ENCODE measurements around the gene GARNL3. TPM values are rescaled to one million over a fixed set of nuclear protein-coding genes. Genes with fewer than 3 reads are reported as not detected.

GARNL3 gene
- total RNA-seq, 4 donors from 2014 or later, result 4.7 to 29.3 (median 11.3) TPM

DNA sequence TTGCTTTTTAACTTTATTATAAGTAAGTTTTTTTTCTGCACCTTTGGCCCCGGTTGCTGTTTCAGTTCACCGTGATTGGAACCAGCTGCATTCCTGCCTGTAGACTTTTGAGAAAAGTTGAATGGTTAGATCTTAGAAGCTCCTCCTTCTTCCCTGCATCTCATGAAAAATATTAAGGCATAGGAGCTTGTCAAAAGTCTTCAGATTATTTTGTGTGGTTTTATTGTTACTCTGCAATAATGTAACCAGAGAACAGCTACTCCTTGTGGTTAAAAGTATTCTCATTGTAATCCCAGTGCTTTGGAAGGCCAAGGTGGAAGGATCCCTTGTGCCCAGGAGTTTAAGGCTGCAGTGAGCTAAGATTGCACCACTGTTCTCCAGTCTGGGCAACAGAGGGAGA lies 129.1 kb downstream of the GARNL3 start:
- Histone ChIP-seq H3K9me3 (no peaks in the 10 kb centered on the region), H3K4me1 (peaks cover 0 to 20% (median 9%) of the 10 kb centered on the region in 3 donors), H3K27ac (no peak overlapping the region), H3K27me3 (no peaks in the 10 kb centered on the region), H3K36me3 (peaks cover 0 to 40% of the 10 kb centered on the region in 2 donors), H3K4me3 (no peak overlapping the region)
- 43 to 44% methylated on average over 2 of the region's 2 CpGs for WGBS, 2 donors (ENCODE audit: low coverage in 1 of 2)
- no peak for ATAC-seq
- TF ChIP-seq POLR2AphosphoS5 (IDR thresholded peaks at IDR 0.05) (no peak), POLR2A (IDR thresholded peaks at IDR 0.05) (no peak), EP300 (IDR thresholded peaks at IDR 0.05) (no peak)
- TF ChIP-seq, protein P1, sequence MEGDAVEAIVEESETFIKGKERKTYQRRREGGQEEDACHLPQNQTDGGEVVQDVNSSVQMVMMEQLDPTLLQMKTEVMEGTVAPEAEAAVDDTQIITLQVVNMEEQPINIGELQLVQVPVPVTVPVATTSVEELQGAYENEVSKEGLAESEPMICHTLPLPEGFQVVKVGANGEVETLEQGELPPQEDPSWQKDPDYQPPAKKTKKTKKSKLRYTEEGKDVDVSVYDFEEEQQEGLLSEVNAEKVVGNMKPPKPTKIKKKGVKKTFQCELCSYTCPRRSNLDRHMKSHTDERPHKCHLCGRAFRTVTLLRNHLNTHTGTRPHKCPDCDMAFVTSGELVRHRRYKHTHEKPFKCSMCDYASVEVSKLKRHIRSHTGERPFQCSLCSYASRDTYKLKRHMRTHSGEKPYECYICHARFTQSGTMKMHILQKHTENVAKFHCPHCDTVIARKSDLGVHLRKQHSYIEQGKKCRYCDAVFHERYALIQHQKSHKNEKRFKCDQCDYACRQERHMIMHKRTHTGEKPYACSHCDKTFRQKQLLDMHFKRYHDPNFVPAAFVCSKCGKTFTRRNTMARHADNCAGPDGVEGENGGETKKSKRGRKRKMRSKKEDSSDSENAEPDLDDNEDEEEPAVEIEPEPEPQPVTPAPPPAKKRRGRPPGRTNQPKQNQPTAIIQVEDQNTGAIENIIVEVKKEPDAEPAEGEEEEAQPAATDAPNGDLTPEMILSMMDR (IDR thresholded peaks at IDR 0.05), result no peak

DNA sequence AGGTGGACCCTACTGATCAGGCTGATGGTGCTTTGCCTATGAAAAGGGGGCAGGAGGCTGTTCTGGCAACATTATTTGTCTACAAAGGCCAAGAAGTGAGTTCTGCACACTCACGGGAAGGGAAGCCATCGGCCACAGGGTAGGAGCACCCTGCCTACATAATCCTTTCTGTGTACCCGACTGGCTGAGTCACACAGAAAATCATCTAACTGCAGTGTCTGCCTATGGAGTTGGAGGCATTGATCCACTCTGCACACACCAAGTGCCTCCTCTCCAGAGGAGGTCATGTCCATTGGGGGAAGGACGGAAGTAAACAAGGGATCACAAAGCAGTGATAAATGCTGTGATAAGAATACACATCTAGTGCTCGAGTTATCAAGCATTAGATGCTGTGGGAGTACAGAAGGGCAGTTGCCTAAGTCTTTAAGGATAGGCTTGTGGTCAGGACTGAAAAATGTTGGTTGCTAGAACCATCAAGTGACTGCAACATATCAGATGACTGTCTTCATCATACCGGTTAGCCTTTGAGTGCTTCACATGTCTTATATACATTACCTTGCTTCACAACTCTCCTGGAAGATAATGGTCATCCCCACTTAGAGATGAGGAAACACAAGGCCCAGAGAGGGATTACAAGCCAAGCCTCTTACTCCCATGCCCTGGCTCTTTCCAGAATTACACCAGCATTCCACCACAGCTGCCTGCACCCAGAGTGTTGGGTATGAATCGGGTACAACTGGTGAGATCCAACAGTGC lies 131.1 kb downstream of the GARNL3 start:
- TF ChIP-seq EP300 (IDR thresholded peaks at IDR 0.05) (no peak), POLR2AphosphoS5 (IDR thresholded peaks at IDR 0.05) (no peak), POLR2A (IDR thresholded peaks at IDR 0.05) (no peak)
- TF ChIP-seq, protein P1 (IDR thresholded peaks at IDR 0.05), result no peak
- Histone ChIP-seq H3K27ac (peak overlapping the region in 1 of 4 donors; percentile 75), H3K9me3 (no peaks in the 10 kb centered on the region), H3K27me3 (no peaks in the 10 kb centered on the region), H3K4me3 (peak overlapping the region in 1 of 2 donors; percentile 97), H3K36me3 (peaks cover 0 to 32% of the 10 kb centered on the region in 2 donors), H3K4me1 (peaks cover 0 to 29% (median 9%) of the 10 kb centered on the region in 3 donors)
- ATAC-seq, result no peak
- WGBS, 2 donors (ENCODE audit: low coverage in 1 of 2), result 75 to 78% methylated on average over 4 to 6 of the region's 7 CpGs

- Histone ChIP-seq H3K4me3 (peak overlapping the region; percentile 23 to 97), H3K27me3 (no peaks in the 10 kb centered on the region), H3K4me1 (peaks cover 0 to 29% (median 9%) of the 10 kb centered on the region in 3 donors), H3K27ac (peak overlapping the region in 3 of 4 donors; percentile 65 to 75 (median 67)), H3K9me3 (no peaks in the 10 kb centered on the region), H3K36me3 (peaks cover 0 to 35% of the 10 kb centered on the region in 2 donors)
- no peak for ATAC-seq
- TF ChIP-seq, protein P1 (IDR thresholded peaks at IDR 0.05), result no peak
- 44% methylated on average over 2 of the region's 27 CpGs; no CpG with 5 or more reads in 1 of the 2 donors for WGBS, 2 donors (ENCODE audit: low coverage in 1 of 2)
These were observed 131.8 kb downstream of the GARNL3 start for GRCh38 chr9:127396253-127396807.

- ATAC-seq, result peak; percentile 98
- H3K9me3 ChIP-seq, result no peaks in the 10 kb centered on the region
- H3K4me3 ChIP-seq, result peak within 1 kb of the TSS; percentile 65 to 97
- peak within 1 kb of the TSS; percentile 64 to 99 (median 90) for H3K27ac ChIP-seq
- peaks cover 0 to 36% of the 10 kb centered on the region in 2 donors for H3K36me3 ChIP-seq
- TF ChIP-seq EP300 (IDR thresholded peaks at IDR 0.05) (no peak), POLR2AphosphoS5 (IDR thresholded peaks at IDR 0.05) (peak; percentile 94), POLR2A (IDR thresholded peaks at IDR 0.05) (peak; percentile 88 to 89)
- TF ChIP-seq, protein P1 (IDR thresholded peaks at IDR 0.05), result peak in 3 of 4 experiments; percentile 38 to 42 (median 39)
- 0% methylated on average over 1 of the region's 87 CpGs; no CpG with 5 or more reads in 1 of the 2 donors for WGBS, 2 donors (ENCODE audit: low coverage in 1 of 2)
- H3K4me1 ChIP-seq, result peaks cover 0 to 29% (median 9%) of the 10 kb centered on the region in 3 donors
- no peaks in the 10 kb centered on the region for H3K27me3 ChIP-seq
These were observed 132.5 kb downstream of the GARNL3 start, which contains the start of gene SLC2A8 for GRCh38 chr9:127396808-127397645. SLC2A8 (plus strand) TSS chr9:127397169; CDS start chr9:127397231, 62 bp downstream.

All from gastroesophageal sphincter (tissue), 4 donors.